ENCODE measurements around the gene AP5B1.

The AP5B1 gene

DNA sequence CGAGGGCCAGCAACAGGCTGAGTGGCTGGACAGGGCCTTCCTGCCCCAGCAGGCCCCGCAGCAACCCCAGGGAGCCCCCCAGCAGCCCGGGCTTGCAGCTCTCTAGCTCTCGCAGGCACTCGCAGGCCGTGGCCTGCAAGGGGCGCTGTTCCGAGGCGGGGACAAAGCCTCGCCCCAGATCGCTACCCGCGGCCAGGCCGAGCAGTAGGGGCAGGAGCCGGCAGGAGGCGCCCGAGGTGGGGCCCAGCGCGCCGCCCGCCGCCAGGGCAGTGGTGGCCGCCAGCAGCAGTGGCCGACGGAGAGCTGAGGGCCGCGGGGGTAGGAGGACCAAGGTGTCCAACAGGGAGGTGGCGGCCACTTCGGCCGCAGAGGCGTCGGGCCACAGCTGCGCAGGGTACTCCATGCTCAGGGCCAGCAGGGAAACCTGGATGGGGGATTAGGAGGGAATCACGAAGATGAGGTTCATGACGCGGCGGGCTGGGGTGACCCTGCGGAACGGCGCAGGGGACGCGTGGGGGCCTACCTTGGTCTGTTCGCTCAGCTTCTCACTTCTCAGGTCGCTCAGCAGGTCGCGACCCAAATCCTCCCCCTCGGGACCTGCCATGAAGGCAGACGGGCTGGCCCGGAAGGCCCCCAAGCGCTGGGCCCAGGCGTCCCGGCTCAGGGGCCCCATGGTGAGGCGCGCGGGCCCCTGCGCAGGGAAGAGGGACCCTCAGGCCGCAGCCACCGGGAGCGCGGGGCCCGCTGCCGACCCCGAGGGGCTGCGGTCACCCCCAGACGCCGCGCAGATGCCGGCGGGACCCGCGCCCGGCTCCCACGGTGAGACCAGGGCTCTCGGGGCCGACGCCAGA, 632 bp downstream of the AP5B1 start:
- DNase-seq (ENCODE audit: low spot score) = peak; percentile 95
- TF ChIP-seq, protein P1, sequence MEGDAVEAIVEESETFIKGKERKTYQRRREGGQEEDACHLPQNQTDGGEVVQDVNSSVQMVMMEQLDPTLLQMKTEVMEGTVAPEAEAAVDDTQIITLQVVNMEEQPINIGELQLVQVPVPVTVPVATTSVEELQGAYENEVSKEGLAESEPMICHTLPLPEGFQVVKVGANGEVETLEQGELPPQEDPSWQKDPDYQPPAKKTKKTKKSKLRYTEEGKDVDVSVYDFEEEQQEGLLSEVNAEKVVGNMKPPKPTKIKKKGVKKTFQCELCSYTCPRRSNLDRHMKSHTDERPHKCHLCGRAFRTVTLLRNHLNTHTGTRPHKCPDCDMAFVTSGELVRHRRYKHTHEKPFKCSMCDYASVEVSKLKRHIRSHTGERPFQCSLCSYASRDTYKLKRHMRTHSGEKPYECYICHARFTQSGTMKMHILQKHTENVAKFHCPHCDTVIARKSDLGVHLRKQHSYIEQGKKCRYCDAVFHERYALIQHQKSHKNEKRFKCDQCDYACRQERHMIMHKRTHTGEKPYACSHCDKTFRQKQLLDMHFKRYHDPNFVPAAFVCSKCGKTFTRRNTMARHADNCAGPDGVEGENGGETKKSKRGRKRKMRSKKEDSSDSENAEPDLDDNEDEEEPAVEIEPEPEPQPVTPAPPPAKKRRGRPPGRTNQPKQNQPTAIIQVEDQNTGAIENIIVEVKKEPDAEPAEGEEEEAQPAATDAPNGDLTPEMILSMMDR (IDR thresholded peaks at IDR 0.05; ENCODE audit: extremely low read depth, insufficient read depth, missing control alignments) = peak; percentile 99
- in situ Hi-C loops (cut with MboI; ENCODE audit: low pct_unique_long_range_greater_than_20kb, low sequenced_read_pairs, unreplicated experiment) = no loop called here

- TF ChIP-seq, protein P1 (IDR thresholded peaks at IDR 0.05; ENCODE audit: extremely low read depth, insufficient read depth, missing control alignments) = no peak
- in situ Hi-C loops (cut with MboI; ENCODE audit: low pct_unique_long_range_greater_than_20kb, low sequenced_read_pairs, unreplicated experiment) = no loop called here
- no peak for DNase-seq (ENCODE audit: low spot score)
Observed at GRCh38 chr11:65779669-65779918, 1.2 kb downstream of the AP5B1 start.

DNA sequence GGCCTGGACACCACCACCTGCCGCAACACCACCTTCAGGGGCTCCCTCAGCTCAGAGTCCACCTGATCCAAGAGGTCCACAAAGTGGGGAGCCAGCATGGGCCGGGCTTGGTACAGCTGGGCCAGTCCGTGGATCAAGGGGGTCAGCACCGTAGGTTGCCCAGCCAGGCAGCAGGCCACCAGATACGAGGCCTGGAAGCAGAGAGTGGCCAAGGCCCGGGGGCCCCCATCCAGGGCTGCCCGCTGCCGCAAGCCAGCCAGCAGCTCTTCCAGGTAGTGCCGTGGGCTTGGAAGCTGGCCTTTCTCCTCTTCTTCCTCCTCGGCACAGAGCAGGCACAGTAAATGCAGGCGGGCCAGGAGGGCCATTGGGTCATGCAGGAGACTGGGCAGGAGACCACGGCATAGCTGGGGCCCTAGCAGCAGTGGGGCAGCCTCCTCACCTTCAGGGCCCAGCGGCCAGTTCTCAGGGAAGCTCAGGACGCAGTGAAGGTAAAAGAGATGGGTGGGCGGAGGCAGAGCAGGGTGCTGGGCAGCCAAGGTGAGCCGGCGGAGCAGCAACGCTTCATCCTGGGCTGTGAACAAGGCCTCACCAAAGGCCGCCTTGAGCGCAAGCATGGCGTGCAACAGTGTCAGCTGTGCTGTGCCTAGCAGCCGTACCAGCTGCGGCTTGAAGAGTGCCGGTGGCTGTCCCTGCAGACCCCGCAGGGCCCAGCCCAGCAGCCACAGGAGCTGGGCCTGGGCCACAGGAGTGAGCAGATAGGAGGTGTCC, 1.7 kb downstream of the AP5B1 start:
- TF ChIP-seq, protein P1 (IDR thresholded peaks at IDR 0.05; ENCODE audit: extremely low read depth, insufficient read depth, missing control alignments) = no peak
- in situ Hi-C loops (cut with MboI; ENCODE audit: low pct_unique_long_range_greater_than_20kb, low sequenced_read_pairs, unreplicated experiment) = no loop called here
- DNase-seq (ENCODE audit: low spot score) = peak; percentile 27

- DNase-seq (ENCODE audit: low spot score) = peak; percentile 4
- TF ChIP-seq, protein P1 (IDR thresholded peaks at IDR 0.05; ENCODE audit: extremely low read depth, insufficient read depth, missing control alignments) = no peak
- in situ Hi-C loops (cut with MboI; ENCODE audit: low pct_unique_long_range_greater_than_20kb, low sequenced_read_pairs, unreplicated experiment) = no loop called here
Observed at GRCh38 chr11:65778431-65778900, 2.3 kb downstream of the AP5B1 start.

DNA sequence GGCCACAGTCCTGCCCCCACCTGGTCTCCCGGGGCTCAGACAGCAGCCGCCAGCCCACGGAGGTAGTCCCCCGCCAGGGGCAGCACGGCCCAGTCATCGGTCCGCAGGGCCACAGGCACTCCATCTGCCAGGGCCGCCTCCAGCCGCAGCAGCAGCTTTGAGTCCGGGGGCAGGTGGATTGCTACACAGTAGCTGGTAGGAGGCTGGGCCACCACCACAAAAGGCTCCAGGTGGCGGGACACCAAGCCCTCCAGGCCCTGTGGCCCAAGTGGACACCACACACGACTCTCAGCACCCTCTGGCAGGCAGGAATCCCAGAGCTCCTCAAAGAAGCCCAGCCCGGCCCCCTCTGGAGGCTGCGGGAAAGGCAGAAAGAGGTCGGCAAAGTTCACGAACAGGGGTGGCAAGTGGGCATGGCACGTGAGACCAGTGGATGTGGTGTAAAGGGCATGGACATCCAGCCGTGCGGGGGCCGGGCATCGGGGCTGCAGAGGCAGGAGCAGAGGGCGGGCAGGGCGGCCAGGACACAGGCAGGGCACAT, 2.9 kb downstream of the AP5B1 start:
- no peak for DNase-seq (ENCODE audit: low spot score)
- in situ Hi-C loops (cut with MboI; ENCODE audit: low pct_unique_long_range_greater_than_20kb, low sequenced_read_pairs, unreplicated experiment) = no loop called here
- TF ChIP-seq, protein P1 (IDR thresholded peaks at IDR 0.05; ENCODE audit: extremely low read depth, insufficient read depth, missing control alignments) = no peak

DNA sequence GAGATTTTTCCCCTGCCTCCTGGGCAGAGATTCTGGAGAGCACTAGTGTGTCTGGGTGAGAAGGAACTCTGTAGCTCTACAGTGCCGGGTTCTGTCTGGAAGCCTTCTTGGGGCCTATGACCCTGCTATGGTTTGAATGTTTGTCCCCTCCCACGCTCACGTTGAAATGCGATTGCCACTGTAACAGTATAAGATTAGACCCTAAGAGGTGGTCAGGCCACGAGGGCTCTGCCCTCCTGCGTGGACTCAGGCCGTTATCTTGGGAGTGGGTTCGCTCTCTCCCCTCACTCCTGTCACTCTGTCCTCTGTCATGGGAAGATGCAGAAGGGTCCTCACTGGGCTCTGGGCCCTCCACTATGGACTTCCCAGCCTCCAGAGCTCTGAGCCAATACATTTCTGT, 3.5 kb downstream of the AP5B1 start:
- TF ChIP-seq, protein P1 (IDR thresholded peaks at IDR 0.05; ENCODE audit: extremely low read depth, insufficient read depth, missing control alignments) = no peak
- in situ Hi-C loops (cut with MboI; ENCODE audit: low pct_unique_long_range_greater_than_20kb, low sequenced_read_pairs, unreplicated experiment) = no loop called here
- no peak for DNase-seq (ENCODE audit: low spot score)

Measured in GM13977 (cell line).